ENCODE results near the gene C3orf18.

DNA sequence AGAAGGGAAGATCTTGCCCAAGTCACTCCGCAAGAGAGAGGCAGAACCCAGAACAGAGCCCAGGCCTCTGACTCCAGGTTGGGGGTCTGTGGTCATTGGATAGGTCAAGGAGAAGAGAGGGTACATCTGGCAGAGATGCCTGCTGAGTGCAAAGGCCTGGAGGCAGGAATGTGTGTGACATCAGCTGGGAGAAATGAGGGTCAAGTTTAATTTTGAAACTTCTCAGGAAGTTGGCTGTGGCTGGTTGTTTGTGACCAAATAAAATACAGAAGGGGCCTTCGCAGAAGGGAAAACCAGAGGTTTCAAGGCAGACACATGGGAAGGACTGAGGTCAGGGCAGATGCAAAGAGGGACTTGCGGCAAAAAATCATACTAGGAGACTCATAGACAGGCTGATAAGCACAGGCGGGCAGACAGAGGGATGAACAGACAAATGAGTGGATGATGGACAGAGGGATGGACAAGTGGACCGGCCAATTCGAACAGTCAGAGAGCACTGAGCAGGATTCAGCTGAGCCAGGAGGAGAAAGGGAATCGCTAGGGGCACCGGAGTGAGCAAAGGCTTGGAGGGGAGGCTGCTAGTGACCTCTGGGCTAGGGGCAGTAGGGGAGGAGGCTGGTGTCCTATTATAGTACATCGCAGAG is 35.4 kb downstream of the C3orf18 start:
- TF ChIP-seq EZH2 (IDR thresholded peaks at IDR 0.05; ENCODE audit: low read length): no peak
- TF ChIP-seq, protein P1, sequence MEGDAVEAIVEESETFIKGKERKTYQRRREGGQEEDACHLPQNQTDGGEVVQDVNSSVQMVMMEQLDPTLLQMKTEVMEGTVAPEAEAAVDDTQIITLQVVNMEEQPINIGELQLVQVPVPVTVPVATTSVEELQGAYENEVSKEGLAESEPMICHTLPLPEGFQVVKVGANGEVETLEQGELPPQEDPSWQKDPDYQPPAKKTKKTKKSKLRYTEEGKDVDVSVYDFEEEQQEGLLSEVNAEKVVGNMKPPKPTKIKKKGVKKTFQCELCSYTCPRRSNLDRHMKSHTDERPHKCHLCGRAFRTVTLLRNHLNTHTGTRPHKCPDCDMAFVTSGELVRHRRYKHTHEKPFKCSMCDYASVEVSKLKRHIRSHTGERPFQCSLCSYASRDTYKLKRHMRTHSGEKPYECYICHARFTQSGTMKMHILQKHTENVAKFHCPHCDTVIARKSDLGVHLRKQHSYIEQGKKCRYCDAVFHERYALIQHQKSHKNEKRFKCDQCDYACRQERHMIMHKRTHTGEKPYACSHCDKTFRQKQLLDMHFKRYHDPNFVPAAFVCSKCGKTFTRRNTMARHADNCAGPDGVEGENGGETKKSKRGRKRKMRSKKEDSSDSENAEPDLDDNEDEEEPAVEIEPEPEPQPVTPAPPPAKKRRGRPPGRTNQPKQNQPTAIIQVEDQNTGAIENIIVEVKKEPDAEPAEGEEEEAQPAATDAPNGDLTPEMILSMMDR (optimal IDR thresholded peaks at IDR 0.05 in 1 of 3, IDR thresholded peaks at IDR 0.05 in 1 of 3, conservative IDR thresholded peaks at IDR 0.05 in 1 of 3; ENCODE audit: extremely low read depth in 1 of 3, insufficient read depth in 2 of 3, low read length in 3 of 3): peak in 1 of 3 experiments; percentile 4

Measured in keratinocyte (primary cell).